ENCODE data around the gene CAMTA1.

DNA sequence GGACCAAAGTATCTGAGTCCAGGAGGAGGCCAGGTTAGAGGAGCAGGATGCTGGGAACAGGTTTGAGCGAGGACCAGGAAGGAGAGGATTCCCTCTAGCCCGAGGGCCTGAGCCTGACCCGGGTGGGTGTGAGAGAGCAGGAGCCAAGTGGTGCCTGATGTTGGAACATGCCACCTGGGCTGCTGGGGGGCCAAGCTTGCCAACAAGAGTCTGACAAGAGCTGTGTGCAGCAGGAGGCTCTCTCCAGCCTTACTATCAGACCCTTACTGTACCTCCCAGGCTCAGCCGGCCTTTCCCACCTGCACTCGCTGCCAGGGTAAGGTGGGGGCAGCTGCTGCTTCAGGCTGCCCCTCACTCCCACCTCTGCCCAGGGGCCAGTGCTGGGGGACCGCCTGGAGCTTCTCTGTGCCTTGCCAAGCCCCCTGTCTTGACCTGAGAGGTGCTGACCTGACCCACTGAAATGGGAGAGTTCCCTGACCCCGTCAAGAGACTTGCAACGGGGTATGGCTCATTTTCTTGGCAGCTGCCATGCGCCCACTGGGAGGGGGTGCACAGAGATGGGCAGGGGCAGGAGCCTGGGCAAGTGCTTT, 826.3 kb downstream of the CAMTA1 start:
- TF ChIP-seq CTCF (IDR thresholded peaks at IDR 0.05): no peak
- no peak for TF ChIP-seq POLR2AphosphoS5 (IDR thresholded peaks at IDR 0.05)
- no peak for TF ChIP-seq POLR2A (IDR thresholded peaks at IDR 0.05)
- no peak for TF ChIP-seq EP300 (IDR thresholded peaks at IDR 0.05)

All from upper lobe of left lung (tissue), 4 donors.